Mammary epithelial cell (primary cell): ENCODE measurements around the gene LONRF3.

Experiments
- EZH2 ChIP-seq: IDR thresholded peaks from 2 replicates; pipeline ENCODE4 v1.6.1; 2012; ENCODE audit warnings: low read length, inconsistent platforms, borderline replicate concordance
- TF ChIP-seq, protein P1 (sequence below), 2 donors: IDR thresholded peaks in 1 of 2; conservative IDR thresholded peaks in 1 of 2; 2 replicates each; pipeline ENCODE4 v1.5.1; 2011 to 2012; ENCODE audit warnings: inconsistent platforms in 2 of 2, low read length in 2 of 2, mild to moderate bottlenecking in 2 of 2, control low read depth in 1 of 2, low read depth in 1 of 2; ENCODE audit not compliant: insufficient read depth in 1 of 2; ENCODE audit errors: extremely low read depth in 1 of 2

DNA sequence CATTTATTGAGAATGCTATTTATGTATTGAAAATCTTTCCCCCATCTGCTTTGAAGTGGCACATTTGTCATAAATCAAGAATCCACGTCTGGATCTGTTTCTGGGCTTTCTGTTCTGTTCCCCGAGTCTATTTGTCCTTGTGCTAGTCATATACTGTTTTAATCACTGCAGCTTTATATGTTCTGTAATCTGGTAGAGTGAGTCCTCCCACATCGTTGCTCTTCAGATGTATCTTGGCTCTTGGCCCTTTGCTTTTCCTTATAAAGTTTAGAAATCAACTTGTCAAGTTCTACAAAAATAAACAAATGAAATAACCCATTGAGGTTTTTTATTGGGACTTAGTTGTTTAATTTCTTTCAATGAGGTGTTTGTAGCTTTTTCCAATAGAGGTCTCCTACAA lies 29.0 kb downstream of the LONRF3 start:
- TF ChIP-seq, protein P1, sequence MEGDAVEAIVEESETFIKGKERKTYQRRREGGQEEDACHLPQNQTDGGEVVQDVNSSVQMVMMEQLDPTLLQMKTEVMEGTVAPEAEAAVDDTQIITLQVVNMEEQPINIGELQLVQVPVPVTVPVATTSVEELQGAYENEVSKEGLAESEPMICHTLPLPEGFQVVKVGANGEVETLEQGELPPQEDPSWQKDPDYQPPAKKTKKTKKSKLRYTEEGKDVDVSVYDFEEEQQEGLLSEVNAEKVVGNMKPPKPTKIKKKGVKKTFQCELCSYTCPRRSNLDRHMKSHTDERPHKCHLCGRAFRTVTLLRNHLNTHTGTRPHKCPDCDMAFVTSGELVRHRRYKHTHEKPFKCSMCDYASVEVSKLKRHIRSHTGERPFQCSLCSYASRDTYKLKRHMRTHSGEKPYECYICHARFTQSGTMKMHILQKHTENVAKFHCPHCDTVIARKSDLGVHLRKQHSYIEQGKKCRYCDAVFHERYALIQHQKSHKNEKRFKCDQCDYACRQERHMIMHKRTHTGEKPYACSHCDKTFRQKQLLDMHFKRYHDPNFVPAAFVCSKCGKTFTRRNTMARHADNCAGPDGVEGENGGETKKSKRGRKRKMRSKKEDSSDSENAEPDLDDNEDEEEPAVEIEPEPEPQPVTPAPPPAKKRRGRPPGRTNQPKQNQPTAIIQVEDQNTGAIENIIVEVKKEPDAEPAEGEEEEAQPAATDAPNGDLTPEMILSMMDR (conservative IDR thresholded peaks at IDR 0.05 in 1 of 2, IDR thresholded peaks at IDR 0.05 in 1 of 2; ENCODE audit: extremely low read depth in 1 of 2, insufficient read depth in 1 of 2, low read depth in 1 of 2, low read length in 2 of 2) = no peak
- TF ChIP-seq EZH2 = no peak
